H9 (cell line): ENCODE data around the gene KRTAP9-6. TPM values are rescaled to one million over a fixed set of nuclear protein-coding genes. Genes with fewer than 3 reads are reported as not detected.

ENCODE experiments used
- DNase-seq: peaks from one replicate; pipeline ENCODE4 v3.0.0-alpha.2; 2017
- H2AFZ ChIP-seq: one replicate; pipeline ENCODE4 v1.6.1; 2013; ENCODE audit warnings: mild to moderate bottlenecking, low read length, control low read depth, moderate library complexity
- H2AK5ac ChIP-seq: 2 replicates; pipeline ENCODE4 v1.6.1; 2013; ENCODE audit warnings: low read length, control low read depth, mixed read lengths; ENCODE audit not compliant: insufficient read length
- H2BK120ac ChIP-seq: one replicate; pipeline ENCODE4 v1.6.1; 2013; ENCODE audit warnings: low read depth, mild to moderate bottlenecking, low read length, control low read depth, inconsistent platforms; ENCODE audit not compliant: poor library complexity, severe bottlenecking
- H2BK12ac ChIP-seq: 2 replicates; pipeline ENCODE4 v1.6.1; 2013; ENCODE audit warnings: low read length, control low read depth, mixed read lengths, low read depth; ENCODE audit not compliant: insufficient read length
- H2BK15ac ChIP-seq: 2 replicates; pipeline ENCODE4 v1.6.1; 2013; ENCODE audit warnings: low read depth, low read length, control low read depth
- H2BK20ac ChIP-seq: one replicate; pipeline ENCODE4 v1.6.1; 2013; ENCODE audit warnings: low read depth, mild to moderate bottlenecking, low read length, control low read depth, inconsistent platforms; ENCODE audit not compliant: poor library complexity, severe bottlenecking
- H2BK5ac ChIP-seq: 2 replicates; pipeline ENCODE4 v1.6.1; 2013; ENCODE audit warnings: low read length, control low read depth, mixed read lengths; ENCODE audit not compliant: insufficient read length
- H3K14ac ChIP-seq: 2 replicates; pipeline ENCODE4 v1.6.1; 2013; ENCODE audit warnings: low read length, control low read depth; ENCODE audit not compliant: insufficient read depth
- H3K18ac ChIP-seq: 2 replicates; pipeline ENCODE4 v1.6.1; 2013; ENCODE audit warnings: low read depth, mild to moderate bottlenecking, mixed read lengths, low read length, control low read depth; ENCODE audit not compliant: insufficient read length
- H3K23ac ChIP-seq: 2 replicates; pipeline ENCODE4 v1.6.1; 2013; ENCODE audit warnings: low read length, control low read depth, mixed read lengths, low read depth; ENCODE audit not compliant: insufficient read length
- H3K23me2 ChIP-seq: 2 replicates; pipeline ENCODE4 v1.6.1; 2013; ENCODE audit warnings: low read depth, mild to moderate bottlenecking, mixed read lengths, low read length, control low read depth; ENCODE audit not compliant: insufficient read length, poor library complexity, severe bottlenecking
- H3K27ac ChIP-seq: 2 replicates; pipeline ENCODE4 v1.5.1; 2013; ENCODE audit warnings: low read length, control low read depth, mixed read lengths, low read depth; ENCODE audit not compliant: insufficient read length
- H3K27me3 ChIP-seq: 2 replicates; pipeline ENCODE4 v1.6.1; 2013; ENCODE audit warnings: low read length, control low read depth, inconsistent platforms; ENCODE audit not compliant: insufficient read depth
- H3K4ac ChIP-seq: 2 replicates; pipeline ENCODE4 v1.6.1; 2013; ENCODE audit warnings: low read depth, mild to moderate bottlenecking, control low read depth, inconsistent platforms, low read length, moderate library complexity
- H3K4me1 ChIP-seq: 2 replicates; pipeline ENCODE4 v1.6.1; 2013; ENCODE audit warnings: low read length, control low read depth, inconsistent platforms; ENCODE audit not compliant: insufficient read depth
- H3K4me2 ChIP-seq: 2 replicates; pipeline ENCODE4 v1.6.1; 2013; ENCODE audit warnings: low read length, control low read depth, mixed read lengths; ENCODE audit not compliant: insufficient read length, insufficient read depth
- H3K56ac ChIP-seq: 2 replicates; pipeline ENCODE4 v1.6.1; 2013; ENCODE audit warnings: low read depth, mild to moderate bottlenecking, mixed read lengths, low read length, control low read depth; ENCODE audit not compliant: insufficient read length
- H3K79me1 ChIP-seq: 2 replicates; pipeline ENCODE4 v1.6.1; 2013; ENCODE audit warnings: low read depth, mild to moderate bottlenecking, moderate library complexity, low read length, control low read depth, inconsistent platforms; ENCODE audit not compliant: insufficient read depth, poor library complexity, severe bottlenecking
- H3K79me2 ChIP-seq: 2 replicates; pipeline ENCODE4 v1.6.1; 2013; ENCODE audit warnings: low read length, control low read depth, inconsistent platforms; ENCODE audit not compliant: insufficient read depth
- H3K9ac ChIP-seq: 2 replicates; pipeline ENCODE4 v1.6.1; 2013; ENCODE audit warnings: low read length, control low read depth, mixed read lengths; ENCODE audit not compliant: insufficient read length; ENCODE audit errors: extremely low read depth
- H3K9me3 ChIP-seq: one replicate; pipeline ENCODE4 v1.6.1; 2013; ENCODE audit warnings: low read depth, low read length, inconsistent platforms; ENCODE audit not compliant: control insufficient read depth
- H3T11ph ChIP-seq: one replicate; pipeline ENCODE4 v1.6.1; 2013; ENCODE audit warnings: mild to moderate bottlenecking, low read length, control low read depth, inconsistent platforms
- H4K20me1 ChIP-seq: one replicate; pipeline ENCODE4 v1.6.1; 2013; ENCODE audit not compliant: control insufficient read depth, insufficient read length, insufficient read depth
- H4K5ac ChIP-seq: 2 replicates; pipeline ENCODE4 v1.6.1; 2013; ENCODE audit warnings: low read depth, mild to moderate bottlenecking, mixed read lengths, low read length, control low read depth; ENCODE audit not compliant: insufficient read length
- H4K8ac ChIP-seq: replicated peaks from 2 replicates; pipeline ENCODE4 v1.6.1; 2013; ENCODE audit warnings: low read length, control low read depth, mixed read lengths, low read depth; ENCODE audit not compliant: insufficient read length
- H4K91ac ChIP-seq: 2 replicates; pipeline ENCODE4 v1.6.1; 2013; ENCODE audit warnings: low read depth, mild to moderate bottlenecking, moderate library complexity, mixed read lengths, low read length, control low read depth; ENCODE audit not compliant: insufficient read length
- H3K27ac Mint-ChIP-seq, 3 experiments: 2 replicates in 2 of 3; 3 replicates in 1 of 3; pipeline ENCODE4 v1.8.0; 2020 to 2021; ENCODE audit warnings: mixed read lengths in 3 of 3, mild to moderate bottlenecking in 1 of 3, moderate library complexity in 1 of 3
- H3K27me3 Mint-ChIP-seq: 2 replicates; pipeline ENCODE4 v1.8.0; 2021; ENCODE audit warnings: low read depth, mild to moderate bottlenecking, moderate library complexity, mixed read lengths
- H3K36me3 Mint-ChIP-seq, 3 experiments: 2 replicates in 2 of 3; 3 replicates in 1 of 3; pipeline ENCODE4 v1.8.0; 2020 to 2021; ENCODE audit warnings: low read depth in 3 of 3, mixed read lengths in 3 of 3; ENCODE audit not compliant: insufficient read depth in 1 of 3
- H3K4me1 Mint-ChIP-seq, 2 experiments: 2 replicates each; pipeline ENCODE4 v1.8.0; 2020; ENCODE audit warnings: mixed read lengths in 2 of 2
- H3K4me3 Mint-ChIP-seq, 2 experiments: 2 replicates in 1 of 2; 3 replicates in 1 of 2; pipeline ENCODE4 v1.8.0; 2020 to 2021; ENCODE audit warnings: mild to moderate bottlenecking in 2 of 2, mixed read lengths in 2 of 2, moderate library complexity in 1 of 2
- H3K9me3 Mint-ChIP-seq, 2 experiments: 2 replicates in 1 of 2; 3 replicates in 1 of 2; pipeline ENCODE4 v1.8.0; 2020; ENCODE audit warnings: mild to moderate bottlenecking in 2 of 2, mixed read lengths in 2 of 2, moderate library complexity in 1 of 2
- WGBS: extraction: QIAGEN DNeasy Blood & Tissue Kit; methylation state at CpG from one replicate; pipeline ENCODE4 v1.1.7; 2013; ENCODE audit warnings: missing lambda C conversion rate, low lambda C conversion rate, mixed read lengths; ENCODE audit not compliant: insufficient read length; ENCODE audit errors: extremely low coverage; 5-methylcytosine and 5-hydroxymethylcytosine counted together
- total RNA-seq: library from RNA; stranded (reverse); gene quantifications from 2 replicates; pipeline ENCODE4 v1.2.1, GENCODE V29; 2021
- TF ChIP-seq, protein P1 (sequence below): fragments of 200-600 bp; sonication (generic); conservative IDR thresholded peaks from 3 replicates; pipeline ENCODE4 v1.8.0; 2021; ENCODE audit warnings: antibody characterized with exemption, mild to moderate bottlenecking

KRTAP9-6 gene
- total RNA-seq, 1 experiment from 2014 or later: not detected

- no peak overlapping the region for H2BK12ac ChIP-seq
- no peak overlapping the region for H3K18ac ChIP-seq
- DNase-seq: no peak
- H3K27me3 Mint-ChIP-seq: peaks cover 2% of the 10 kb centered on the region; the same call in 1 of the 2 replicates
- no peak overlapping the region for H4K5ac ChIP-seq
- H2BK120ac ChIP-seq: no peak overlapping the region
- H2BK15ac ChIP-seq: no peak overlapping the region
- no peaks in the 10 kb centered on the region for H4K20me1 ChIP-seq
- no peak overlapping the region for H3K4me2 ChIP-seq
- H4K8ac ChIP-seq: no peak overlapping the region
- H3K9me3 ChIP-seq: no peaks in the 10 kb centered on the region
- H3K4me1 Mint-ChIP-seq: peaks cover 8 to 15% of the 10 kb centered on the region in 2 experiments
- no peaks in the 10 kb centered on the region for H3K36me3 Mint-ChIP-seq
- no peak overlapping the region for H3T11ph ChIP-seq
- H3K56ac ChIP-seq: no peak overlapping the region
- no peak overlapping the region for H3K27ac ChIP-seq
- H3K4me1 ChIP-seq: peaks cover 8% of the 10 kb centered on the region; the same call in 1 of the 2 replicates
- H3K27ac Mint-ChIP-seq: no peak overlapping the region
- H3K23me2 ChIP-seq: no peaks in the 10 kb centered on the region
- H3K79me1 ChIP-seq: no peaks in the 10 kb centered on the region
- H3K27me3 ChIP-seq: no peaks in the 10 kb centered on the region
- no peak overlapping the region for H3K4me3 Mint-ChIP-seq
- no peak overlapping the region for H3K4ac ChIP-seq
- no peak overlapping the region for H2AFZ ChIP-seq
- no peak overlapping the region for H2BK5ac ChIP-seq
- no peaks in the 10 kb centered on the region for H3K79me2 ChIP-seq
- H3K9ac ChIP-seq: no peak overlapping the region
- H3K23ac ChIP-seq: no peak overlapping the region
- no peak overlapping the region for H2AK5ac ChIP-seq
- no peak overlapping the region for H2BK20ac ChIP-seq
- no peaks in the 10 kb centered on the region for H3K9me3 Mint-ChIP-seq
- WGBS: no CpG with 5 or more reads among the region's 2 CpGs
- H3K14ac ChIP-seq: no peak overlapping the region
- TF ChIP-seq, protein P1, sequence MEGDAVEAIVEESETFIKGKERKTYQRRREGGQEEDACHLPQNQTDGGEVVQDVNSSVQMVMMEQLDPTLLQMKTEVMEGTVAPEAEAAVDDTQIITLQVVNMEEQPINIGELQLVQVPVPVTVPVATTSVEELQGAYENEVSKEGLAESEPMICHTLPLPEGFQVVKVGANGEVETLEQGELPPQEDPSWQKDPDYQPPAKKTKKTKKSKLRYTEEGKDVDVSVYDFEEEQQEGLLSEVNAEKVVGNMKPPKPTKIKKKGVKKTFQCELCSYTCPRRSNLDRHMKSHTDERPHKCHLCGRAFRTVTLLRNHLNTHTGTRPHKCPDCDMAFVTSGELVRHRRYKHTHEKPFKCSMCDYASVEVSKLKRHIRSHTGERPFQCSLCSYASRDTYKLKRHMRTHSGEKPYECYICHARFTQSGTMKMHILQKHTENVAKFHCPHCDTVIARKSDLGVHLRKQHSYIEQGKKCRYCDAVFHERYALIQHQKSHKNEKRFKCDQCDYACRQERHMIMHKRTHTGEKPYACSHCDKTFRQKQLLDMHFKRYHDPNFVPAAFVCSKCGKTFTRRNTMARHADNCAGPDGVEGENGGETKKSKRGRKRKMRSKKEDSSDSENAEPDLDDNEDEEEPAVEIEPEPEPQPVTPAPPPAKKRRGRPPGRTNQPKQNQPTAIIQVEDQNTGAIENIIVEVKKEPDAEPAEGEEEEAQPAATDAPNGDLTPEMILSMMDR: no peak
- H4K91ac ChIP-seq: no peak overlapping the region
Observed at GRCh38 chr17:41284546-41284945, 19.4 kb downstream of the KRTAP9-6 start.
